ENCODE data around the gene GORAB.

GORAB gene

GRCh38 chr1:170531758-170532657 is at the start of gene GORAB:
GORAB (plus strand) TSS chr1:170532166; CDS start chr1:170532224, 58 bp downstream.
- DNase-seq, result peak; percentile 76 to 79

- DNase-seq, result no peak
Observed at GRCh38 chr1:170483051-170483450, 48.9 kb upstream of the GORAB start.

- no peak for DNase-seq
Observed at GRCh38 chr1:170487503-170487902, 44.5 kb upstream of the GORAB start.

- DNase-seq, result no peak
Observed at GRCh38 chr1:170491291-170491690, 40.7 kb upstream of the GORAB start.

GRCh38 chr1:170494369-170494768 is 37.6 kb upstream of the GORAB start:
- no peak for DNase-seq

- no peak for DNase-seq
Observed at GRCh38 chr1:170495006-170495405, 37.0 kb upstream of the GORAB start.

- DNase-seq, result no peak
Observed at GRCh38 chr1:170498876-170499275, 33.1 kb upstream of the GORAB start.

GRCh38 chr1:170503665-170504064 is 28.3 kb upstream of the GORAB start:
- no peak for DNase-seq

- no peak for DNase-seq
Observed at GRCh38 chr1:170510163-170510562, 21.8 kb upstream of the GORAB start.

- DNase-seq, result no peak
Observed at GRCh38 chr1:170511038-170511437, 20.9 kb upstream of the GORAB start.

- no peak for DNase-seq
Observed at GRCh38 chr1:170513138-170513537, 18.8 kb upstream of the GORAB start.

GRCh38 chr1:170518185-170518834 is 13.7 kb upstream of the GORAB start:
- no peak for DNase-seq

GRCh38 chr1:170518965-170519364 is 13.0 kb upstream of the GORAB start:
- no peak for DNase-seq

GRCh38 chr1:170520601-170521000 is 11.4 kb upstream of the GORAB start:
- no peak for DNase-seq

GRCh38 chr1:170521818-170522217 is 10.1 kb upstream of the GORAB start:
- DNase-seq, result no peak

GRCh38 chr1:170530972-170531757 is 801 bp upstream of the GORAB start:
- no peak for DNase-seq

- no peak for DNase-seq
Observed at GRCh38 chr1:170533298-170533697, 1.3 kb downstream of the GORAB start.

- no peak for DNase-seq
Observed at GRCh38 chr1:170534626-170535147, 2.7 kb downstream of the GORAB start.

- no peak for DNase-seq
Observed at GRCh38 chr1:170535418-170535817, 3.5 kb downstream of the GORAB start.

GRCh38 chr1:170536924-170537551 is 5.1 kb downstream of the GORAB start:
- no peak for DNase-seq

GRCh38 chr1:170537798-170538503 is 6.0 kb downstream of the GORAB start:
- DNase-seq, result no peak

GRCh38 chr1:170538687-170539086 is 6.7 kb downstream of the GORAB start:
- no peak for DNase-seq
